Measurements from ENCODE around the gene OR2H1.
"Not testable (repeated sequence)": the region's sequence is repeated elsewhere in the genome, so short reads cannot be mapped to it uniquely, and the experiment has no call there.

OR2H1 gene

DNA sequence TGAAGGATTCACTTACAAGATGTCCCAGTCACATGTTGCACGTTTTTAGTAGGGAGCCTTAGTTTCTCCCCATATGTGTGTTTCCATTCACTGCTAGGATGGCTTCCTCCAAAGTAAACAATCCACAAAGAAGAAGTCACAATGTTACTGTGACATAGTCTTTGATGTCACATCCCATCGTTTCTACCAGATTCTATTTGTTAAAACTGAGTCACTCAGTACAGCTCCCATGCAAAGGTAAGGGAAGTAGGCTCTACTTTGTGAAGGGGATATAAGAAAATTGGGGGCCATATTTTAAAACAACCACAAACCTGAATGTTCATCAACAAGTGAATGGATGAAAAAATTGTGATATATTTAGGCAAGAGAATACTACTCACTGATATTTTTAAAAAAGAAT, at the start of gene OR2H1, which contains the start of gene OR11A1:
Gene OR2H1 (plus strand): TSS at position 185 of the 400 bp plus-strand sequence. CDS start 4,615 bp downstream, outside the sequence.
Gene OR11A1 (minus strand): TSS at position 101 of the 400 bp plus-strand sequence. CDS start 29,430 bp downstream, outside the sequence.
- no peak for DNase-seq

DNA sequence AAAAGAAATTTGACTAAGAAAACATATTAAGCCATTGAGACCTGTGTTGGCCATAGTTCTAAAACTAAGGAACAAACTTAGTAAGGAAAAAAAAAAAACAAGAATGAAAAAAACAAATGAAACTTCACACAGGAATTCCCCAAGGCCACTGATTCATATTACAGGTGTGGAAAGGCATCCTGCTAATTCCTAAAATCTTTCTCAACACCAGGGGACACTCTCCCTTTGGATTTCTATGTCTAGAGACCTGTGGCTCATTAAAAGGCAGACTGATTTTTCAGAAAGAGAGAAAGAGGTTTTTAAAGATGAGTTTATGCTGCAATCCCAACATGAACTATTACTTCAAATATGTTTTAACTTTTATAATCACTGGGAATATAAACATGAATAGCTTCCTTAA, 42.4 kb upstream of the OR2H1 start, which contains the start of gene OR12D1:
Gene OR12D1 (plus strand): TSS at position 341 of the 400 bp plus-strand sequence.
- DNase-seq = no peak

DNA sequence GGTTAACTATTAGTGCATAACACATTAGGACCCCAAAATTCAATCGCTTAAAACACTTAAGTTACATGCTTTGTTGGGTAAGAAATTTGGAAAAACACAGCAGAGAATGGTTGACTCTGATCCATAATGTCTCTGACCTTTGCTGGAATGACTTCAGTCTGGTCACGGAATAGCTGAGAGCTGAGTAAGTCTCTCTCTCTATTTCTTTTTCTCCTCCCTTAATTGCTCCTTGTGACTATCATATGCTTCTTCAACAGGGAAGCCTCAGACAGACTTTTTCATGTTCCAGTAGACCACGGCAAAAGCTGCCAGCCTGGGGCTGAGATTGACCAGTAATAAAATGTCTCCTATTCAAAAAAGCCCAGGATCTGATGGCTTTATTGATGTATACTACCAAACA, 37.4 kb upstream of the OR2H1 start:
- DNase-seq = no peak

DNA sequence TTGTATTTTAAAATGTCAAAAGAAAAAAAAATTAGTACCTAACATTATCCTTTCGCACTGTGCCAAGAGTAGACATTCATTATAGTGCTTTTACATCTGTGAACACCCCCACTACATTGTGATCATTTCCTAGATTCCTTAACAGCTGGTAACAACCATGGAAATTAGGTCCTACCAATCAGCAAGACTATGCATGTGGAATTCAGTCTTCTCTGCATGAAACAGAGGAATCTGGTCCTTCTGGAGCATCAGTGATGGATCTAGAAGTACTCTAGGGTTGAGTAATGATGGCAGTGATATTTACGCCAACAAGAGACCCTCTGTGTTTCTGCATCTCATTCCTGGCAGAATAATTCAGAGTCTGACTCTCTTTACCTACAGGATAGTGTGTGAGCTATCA, 32.8 kb upstream of the OR2H1 start:
- no peak for DNase-seq

DNA sequence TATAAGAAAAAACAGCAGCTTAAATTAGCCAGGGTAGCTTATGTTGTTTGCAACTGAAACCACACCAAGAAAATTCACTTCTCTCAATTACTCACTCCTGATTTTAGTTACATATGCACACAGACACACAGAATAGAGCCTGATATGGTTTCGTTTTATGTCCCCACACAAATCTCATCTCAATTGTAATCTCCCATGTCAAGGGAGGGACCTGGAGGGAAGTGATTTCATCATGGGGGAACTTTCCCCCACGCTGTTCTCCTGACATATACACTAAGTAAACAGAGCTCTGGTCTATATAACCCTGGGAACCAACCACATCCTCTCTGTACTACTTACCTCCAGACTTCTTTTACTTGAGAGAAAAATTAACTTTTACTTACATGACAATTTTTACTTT, 32.4 kb upstream of the OR2H1 start:
- no peak for DNase-seq

DNA sequence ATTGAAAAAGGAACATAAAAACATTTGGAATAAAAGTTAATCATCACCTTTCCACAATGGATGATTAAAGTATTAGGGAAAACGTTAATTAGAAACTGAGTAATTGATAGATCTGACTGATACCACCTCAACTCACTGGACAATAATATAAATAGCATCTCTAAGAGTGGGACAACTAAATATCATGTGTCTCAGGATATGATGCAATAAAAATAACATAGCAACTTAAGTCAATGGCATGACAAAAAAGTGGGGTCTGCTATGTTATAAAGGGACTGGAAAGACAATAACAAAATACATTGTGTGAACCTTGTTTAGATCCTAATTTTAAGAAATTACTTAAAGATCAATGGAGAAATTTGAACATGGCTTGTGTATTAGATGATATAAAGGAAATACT, 31.9 kb upstream of the OR2H1 start:
- DNase-seq = no peak

DNA sequence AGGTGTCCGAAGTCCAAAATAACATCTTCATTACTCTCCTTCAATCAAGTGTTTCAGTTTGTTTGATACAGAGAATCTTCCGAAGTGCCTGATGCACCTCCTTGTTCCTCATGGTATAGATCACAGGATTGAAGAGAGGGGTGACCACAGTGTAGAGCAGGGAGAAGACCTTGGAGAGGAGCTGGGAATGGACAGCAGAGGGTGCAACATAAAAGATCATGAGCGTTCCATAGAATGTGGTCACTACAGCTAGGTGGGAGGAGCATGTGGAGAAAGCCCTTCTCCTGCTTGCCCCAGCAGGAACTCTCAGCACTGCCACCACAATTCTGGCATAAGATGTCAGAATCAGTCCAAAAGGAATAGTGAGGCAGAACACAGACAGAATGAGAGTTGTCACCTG, 30.3 kb upstream of the OR2H1 start:
- DNase-seq = no peak

DNA sequence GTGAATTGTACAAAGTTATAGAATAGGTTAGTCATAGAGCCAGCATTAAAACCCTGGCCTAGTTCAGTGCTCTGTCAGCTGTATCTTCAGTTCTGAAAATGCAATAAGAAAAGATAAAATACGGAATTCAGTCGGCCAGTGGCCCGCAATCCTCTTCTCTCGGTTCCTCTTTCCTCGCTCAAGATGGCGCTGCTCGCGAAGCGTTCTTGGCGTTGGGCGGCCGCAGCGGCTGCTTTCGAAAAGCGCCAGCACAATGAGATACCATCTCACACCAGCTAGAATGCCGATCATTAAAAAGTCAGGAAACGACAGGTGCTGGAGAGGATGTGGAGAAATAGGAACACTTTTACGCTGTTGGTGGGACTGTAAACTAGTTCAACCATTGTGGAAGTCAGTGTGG, 20.2 kb upstream of the OR2H1 start:
- DNase-seq = not testable (repeated sequence)

DNA sequence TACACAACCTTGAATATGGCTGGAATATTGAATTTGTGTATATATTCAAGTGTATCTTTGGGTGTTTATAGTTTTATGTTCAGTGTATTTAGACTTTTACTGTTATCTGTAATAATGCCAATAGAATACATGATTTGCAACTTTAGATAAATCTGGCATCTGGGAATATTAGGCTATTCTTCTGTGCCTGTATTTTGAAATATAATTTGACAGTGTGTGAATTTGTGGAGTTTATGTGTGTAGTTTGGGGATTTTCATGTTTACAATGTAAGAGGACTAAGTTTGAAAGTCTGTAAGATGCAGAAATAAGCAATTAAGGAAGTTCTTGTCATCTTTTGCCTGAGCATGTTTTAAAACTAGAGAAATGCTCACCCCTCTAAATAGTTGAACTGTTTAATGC, 17.9 kb upstream of the OR2H1 start, which contains the start of gene OR10C1:
Gene OR10C1 (plus strand): TSS at position 301 of the 400 bp plus-strand sequence. CDS start 710 bp downstream, outside the sequence.
- no peak for DNase-seq

DNA sequence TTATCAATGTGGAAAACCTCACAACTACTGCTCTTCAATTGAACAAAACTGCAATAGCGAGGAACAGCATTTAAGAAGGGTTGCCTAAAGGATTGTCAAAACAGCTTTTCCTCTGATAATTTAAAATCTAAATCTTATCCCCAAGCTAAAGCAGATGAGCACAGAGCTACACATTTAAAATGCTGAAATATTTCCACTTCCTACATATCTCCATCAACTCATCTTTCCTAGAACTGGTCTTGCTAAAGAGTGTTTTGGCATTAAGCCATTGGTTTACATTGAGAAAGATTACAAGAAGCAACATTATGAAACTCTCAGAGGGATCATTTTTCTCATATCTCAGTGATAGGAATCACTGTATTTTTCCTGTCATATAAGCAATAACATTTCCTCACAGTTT, 14.2 kb upstream of the OR2H1 start:
- DNase-seq = no peak

DNA sequence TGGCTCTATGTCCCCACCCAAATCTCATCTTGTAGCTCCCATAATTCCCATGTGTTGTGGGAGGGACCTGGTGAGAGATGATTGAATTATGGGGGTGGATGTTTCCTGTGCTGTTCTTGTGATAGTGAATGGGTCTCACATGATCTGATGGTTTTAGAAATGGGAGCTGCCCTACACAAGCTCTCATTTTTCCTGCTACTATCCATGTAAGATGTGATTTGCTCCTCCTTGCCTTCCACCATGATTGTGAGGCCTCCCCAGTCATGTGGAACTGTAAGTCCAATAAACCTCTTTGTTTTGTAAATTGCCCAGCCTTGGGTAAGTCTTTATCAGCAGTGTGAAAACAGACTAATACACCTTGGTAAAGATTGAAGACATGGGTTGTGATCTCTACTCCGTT, 12.9 kb upstream of the OR2H1 start:
- not testable (repeated sequence) for DNase-seq

DNA sequence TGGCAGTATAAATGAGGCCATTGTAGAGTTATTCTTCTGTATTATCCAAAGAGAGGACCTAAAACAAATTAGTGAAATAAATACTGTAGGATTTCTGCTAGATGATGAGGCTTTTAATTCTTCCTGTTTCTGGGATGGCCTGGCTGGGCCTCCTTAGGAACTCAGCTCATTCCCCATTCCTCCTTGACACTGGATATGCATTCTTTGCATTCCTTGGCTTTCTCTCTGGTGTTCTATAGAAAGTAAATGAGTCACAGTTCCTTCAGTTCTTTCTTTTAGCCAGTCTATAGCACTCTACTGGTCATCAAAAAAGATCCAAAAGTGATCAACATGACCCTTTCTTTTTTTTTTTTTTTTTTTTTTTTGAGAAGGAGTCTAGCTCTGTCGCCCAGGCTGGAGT, 9.3 kb upstream of the OR2H1 start:
- no peak for DNase-seq

DNA sequence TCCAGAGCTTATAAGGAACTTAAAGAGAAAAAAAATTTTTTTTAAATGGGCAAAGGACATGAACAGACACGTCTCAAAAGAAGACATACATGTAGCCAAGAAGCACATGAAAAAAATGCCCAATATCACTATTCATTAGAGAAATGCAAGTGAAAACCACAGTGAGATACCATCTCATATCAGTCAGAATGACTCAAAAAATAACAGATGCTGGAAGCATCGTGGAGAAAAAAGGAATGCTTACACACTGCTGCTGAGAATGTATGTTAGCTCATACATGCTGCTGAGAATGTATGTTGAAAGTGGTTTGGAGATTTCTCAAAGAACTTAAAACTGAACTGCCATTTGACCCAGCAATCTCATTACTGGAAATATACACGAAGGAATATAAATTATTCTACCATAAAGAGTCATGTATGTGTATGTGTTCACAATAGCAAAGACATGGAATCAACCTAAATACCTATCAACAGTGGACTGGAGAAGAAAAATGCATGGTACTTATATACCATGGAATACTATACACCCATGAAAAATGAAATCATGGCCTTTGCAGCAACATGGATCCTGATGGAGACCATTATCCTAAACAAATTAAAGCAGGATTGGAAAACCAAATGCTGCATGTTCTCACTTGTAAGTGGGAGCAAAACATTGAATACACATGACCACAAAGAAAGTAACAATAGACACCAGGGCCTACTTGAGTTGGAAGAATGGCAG, 5.3 kb upstream of the OR2H1 start:
- no peak for DNase-seq

DNA sequence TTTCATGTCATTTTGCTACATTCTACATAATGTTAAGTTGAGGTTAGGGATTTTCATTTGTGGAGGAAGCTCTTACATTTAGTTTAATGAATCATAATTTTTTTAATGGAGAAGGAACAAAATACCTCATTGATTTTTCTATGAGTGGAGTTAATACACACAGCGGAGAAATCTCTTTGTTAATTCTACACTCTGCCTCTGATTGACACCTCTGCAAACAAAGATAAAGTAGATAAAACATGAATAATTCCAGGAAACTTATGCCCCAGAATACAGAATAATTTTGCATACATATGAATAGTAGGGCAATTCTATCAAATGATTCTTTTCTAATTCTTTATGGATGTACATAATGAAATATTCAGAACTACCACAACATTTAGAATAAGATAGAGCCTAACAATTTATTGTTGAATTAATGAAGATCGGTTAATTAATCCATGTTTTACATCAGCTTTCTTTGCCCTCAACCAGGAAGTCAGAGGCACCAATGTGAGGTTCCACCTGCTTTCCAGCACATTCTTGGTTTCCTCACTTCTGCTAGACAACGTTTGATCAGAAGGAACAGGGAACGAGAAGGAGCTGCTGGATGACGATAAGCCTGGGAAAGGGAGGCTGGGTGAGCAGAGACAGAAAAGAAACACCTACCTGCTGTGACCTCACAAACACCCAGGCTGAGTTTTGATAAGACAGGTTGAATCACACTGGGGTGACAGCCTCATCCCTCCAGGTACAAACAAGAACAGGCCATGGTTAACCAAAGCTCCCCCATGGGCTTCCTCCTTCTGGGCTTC, 4.3 kb downstream of the OR2H1 start:
- no peak for DNase-seq

DNA sequence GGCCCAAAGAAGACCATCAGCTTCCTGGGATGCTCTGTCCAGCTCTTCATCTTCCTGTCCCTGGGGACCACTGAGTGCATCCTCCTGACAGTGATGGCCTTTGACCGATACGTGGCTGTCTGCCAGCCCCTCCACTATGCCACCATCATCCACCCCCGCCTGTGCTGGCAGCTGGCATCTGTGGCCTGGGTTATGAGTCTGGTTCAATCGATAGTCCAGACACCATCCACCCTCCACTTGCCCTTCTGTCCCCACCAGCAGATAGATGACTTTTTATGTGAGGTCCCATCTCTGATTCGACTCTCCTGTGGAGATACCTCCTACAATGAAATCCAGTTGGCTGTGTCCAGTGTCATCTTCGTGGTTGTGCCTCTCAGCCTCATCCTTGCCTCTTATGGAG, 5.1 kb downstream of the OR2H1 start:
- no peak for DNase-seq

DNA sequence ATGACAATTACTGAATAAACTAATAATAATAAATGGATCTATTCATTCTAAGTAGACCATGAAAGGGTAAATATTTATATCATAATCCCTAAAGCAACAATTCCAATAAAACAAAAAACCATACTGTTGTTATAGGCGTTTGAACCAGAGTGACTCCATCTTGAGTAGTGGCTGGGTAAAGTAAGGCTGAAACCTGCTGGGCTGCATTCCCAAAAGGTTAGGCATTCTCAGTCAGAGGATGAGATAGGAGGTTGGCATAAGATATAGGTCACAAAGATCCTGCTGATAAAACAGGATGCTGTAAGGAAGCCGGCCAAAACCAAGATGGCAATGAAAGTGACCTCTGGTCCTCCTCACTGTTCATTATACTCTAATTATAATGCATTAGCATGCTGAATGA, 8.3 kb downstream of the OR2H1 start:
- DNase-seq = no peak

DNA sequence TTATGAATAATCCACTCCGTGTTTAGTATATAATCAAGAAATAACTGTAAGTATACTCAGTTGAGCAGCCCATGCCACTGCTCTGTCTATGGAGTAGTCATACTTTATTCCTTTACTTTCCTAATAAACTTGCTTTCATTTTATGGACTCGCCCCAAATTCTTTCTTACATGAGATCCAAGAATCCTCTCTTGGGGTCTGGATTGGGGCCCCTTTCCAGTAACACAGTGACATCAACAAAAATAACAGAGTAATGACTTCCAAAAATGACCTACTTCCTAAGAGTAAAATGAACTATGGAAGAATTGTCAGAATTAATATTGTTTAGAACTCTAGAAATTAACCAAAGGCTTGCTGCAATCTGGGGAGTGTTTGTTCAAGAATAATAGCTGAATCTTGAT, 8.8 kb downstream of the OR2H1 start:
- DNase-seq = no peak

DNA sequence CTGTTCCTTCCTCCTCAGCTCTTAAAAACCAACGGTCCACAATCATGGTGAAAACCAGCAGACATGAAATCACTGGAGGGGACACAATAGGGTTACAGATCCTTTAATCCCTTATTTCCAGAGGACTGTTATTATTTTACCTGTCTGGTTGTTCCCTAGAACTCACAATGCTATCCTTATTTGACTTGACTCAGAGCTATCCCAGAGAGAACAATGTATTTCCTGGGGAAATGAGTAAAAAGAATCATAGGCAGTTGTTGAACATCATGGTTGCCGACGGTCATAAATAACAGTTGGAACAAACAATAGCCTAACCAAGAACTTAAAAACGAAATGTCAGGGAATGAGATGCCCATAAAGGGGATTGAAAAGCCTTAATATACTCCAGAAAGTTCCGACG, 9.3 kb downstream of the OR2H1 start:
- no peak for DNase-seq

DNA sequence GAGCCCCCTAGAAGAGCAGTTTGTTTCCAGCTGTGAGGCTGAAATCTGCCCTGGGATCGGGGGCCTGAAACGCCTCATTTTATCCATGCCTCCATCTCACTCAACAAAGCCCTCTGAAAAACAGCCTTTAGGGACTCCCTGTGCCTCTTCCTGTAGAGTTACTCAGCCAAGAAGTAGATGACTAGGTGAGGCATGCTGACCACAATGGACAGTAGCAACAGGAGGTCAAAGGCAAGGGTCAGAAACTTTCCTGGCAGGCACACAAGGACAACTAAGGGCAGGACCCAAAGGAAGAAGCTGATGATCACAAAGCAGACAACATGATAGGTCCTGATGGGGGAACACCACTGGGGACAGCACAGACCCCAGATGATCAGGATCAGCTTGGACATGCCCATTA, 18.0 kb downstream of the OR2H1 start:
- DNase-seq = no peak

DNA sequence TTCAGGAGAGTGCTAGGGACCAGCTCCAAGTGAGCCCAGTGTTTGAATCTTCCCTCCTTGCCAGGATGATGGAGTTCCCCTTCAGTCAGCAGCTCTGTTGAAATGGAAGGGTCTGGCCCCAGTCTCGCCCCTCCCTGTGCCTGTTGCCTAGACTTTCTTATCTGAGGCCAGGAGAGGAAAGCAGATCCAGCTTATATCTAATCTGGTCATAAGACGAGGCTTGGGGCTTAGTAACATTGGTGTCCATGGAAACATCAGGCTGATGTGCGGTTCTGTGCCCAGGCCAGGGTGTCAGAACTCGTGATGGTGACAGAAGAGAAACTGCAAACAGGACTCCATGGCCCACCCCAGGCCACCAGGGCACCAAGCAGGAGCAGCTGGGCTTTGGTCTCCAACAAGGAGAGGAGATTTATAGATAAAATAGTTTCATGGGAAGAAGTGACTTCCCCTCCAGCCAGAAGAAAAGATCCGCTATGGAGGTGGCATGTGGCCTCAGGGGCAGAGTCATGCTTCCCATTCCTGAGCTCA, 21.0 kb downstream of the OR2H1 start:
- DNase-seq = no peak

DNA sequence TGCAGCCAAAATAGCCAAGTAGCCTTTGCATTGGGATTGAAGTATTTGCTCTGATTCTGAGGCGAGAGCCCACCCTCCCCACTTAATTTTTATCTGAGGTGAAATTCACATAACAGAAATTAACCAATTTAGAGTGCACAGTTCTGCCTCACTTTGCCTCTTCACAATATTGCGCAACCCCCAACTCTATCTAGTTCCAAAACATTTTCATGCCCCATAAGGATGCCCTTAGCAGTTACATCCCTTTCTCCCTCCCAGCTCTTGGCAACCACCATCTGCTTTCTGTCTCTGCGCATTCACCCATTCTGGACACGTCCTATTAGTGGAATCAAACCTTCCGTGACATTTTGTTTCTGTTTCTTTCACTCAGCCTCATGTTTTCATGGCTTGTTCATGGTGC, 21.8 kb downstream of the OR2H1 start:
- no peak for DNase-seq

DNA sequence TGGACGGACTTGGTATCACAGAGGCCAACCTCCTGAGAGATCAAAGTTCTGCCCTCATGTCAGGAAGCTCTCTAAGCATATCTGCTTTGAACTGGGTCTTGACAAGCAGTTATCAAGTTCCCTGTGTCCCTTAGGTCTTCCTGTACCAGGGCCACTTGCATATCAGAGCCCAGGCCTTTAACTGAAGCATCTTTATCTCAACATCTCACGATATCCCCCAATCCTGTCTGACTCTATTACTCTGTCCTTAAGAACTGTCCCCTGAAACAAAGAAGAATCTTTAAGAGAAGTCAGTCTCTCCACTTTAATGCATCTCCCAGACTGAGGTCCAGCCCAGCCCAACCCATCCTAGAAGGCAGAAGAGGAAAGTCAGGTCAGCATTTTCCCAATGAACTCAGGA, 22.6 kb downstream of the OR2H1 start:
- DNase-seq = no peak

DNA sequence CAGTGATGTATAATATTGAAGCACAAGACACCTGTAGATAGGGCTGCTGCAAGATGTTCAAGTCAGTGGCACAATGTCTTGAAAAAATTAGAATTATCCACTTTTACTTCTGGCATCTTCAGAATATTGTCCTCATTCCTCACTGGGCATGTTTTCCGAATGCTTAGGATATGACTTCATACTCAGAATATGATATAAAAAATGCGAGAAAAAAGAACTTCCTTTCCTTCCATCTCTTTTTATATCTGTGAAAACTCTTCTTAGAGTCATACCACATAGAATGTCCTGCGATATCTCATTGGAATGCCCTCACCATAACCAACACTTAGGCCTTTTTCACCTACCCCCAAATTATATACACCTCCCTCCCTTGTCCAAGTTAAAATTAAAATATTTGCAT, 26.2 kb downstream of the OR2H1 start:
- no peak for DNase-seq

DNA sequence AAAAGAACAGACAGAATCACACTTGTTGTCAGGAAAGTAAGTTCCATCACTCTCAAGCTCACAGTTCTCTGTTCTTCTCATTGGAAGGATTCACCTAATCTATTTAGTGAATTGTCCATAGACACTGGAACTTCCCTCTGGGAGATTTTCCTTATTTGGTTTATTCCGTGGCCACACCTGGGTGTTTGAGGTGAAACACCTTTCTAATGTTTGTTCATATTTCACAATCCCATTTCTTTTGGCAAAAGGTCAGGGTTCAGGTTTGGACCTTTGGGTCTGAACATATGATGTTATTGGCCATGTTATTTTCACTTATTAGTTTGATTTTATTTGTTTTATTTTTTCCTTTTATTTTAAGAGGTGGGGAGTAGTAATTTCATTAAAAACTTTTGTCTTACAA, 26.8 kb downstream of the OR2H1 start:
- DNase-seq = no peak

All from left hindlimb (tissue), 1 donor.